Occipital lobe (tissue), 2 donors: ENCODE data around the gene CCL1. TPM values are rescaled to one million over a fixed set of nuclear protein-coding genes. Genes with fewer than 3 reads are reported as not detected.

Experiments used
- DNase-seq: peaks from one replicate; lab custom pipeline; 2025; lab: John Stamatoyannopoulos, UW
- total RNA-seq: library from RNA; depleted of rRNA; stranded (reverse); fragments of >200 nt; gene quantifications from one replicate; pipeline ENCODE4 v1.2.3, GENCODE V29; 2014

Gene CCL1
- total RNA-seq, result 0.47 TPM

DNA sequence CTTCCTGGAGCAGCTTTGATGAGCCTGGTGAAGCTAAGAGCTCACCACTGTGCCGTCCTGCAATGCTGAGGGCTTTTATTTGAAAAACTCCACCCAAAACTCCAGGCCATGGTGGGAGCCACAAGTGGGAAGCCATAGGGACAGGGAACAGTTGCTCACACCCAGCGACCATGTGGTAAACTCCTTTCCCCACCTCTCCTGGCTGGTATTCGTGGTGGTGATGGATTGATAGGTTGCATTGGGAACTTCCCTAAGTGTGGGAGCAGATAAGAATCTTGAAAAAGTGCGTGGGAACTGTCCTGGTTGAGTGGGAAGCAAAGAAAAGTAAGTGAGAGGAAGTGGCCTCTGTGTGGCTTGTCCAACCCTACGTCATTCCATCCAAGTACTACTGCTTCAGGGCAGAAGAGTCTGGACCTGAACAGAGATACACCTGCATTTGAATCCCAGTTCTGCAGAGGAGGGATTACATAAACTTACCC, at the start of gene CCL1:
Gene CCL1 (minus strand): TSS at position 51 of the 479 bp plus-strand sequence. CDS start 72 bp downstream, outside the sequence.
- DNase-seq, result no peak

DNA sequence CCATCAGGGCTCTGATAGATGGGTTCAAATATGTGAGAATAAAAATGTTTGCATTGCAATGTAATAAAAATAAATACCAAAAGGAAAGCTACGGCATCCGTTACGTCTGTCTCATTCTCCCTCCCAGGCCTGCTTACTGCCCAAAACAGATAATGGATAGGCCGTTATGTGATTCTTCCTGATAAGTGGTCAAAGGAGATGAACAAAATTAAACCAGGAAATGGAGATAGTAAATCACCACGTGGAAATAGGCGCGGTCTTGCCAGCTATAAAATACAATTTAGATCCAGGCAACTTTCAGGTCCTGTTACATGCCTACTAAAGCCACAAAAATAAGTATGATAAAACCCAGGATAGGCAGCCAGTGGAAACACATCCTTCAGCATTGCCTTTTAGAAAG, 49.5 kb upstream of the CCL1 start:
- DNase-seq, result no peak

- DNase-seq, result no peak
These were observed 48.8 kb upstream of the CCL1 start for GRCh38 chr17:34411646-34412421.

- no peak for DNase-seq
These were observed 46.3 kb upstream of the CCL1 start for GRCh38 chr17:34409352-34409751.

DNA sequence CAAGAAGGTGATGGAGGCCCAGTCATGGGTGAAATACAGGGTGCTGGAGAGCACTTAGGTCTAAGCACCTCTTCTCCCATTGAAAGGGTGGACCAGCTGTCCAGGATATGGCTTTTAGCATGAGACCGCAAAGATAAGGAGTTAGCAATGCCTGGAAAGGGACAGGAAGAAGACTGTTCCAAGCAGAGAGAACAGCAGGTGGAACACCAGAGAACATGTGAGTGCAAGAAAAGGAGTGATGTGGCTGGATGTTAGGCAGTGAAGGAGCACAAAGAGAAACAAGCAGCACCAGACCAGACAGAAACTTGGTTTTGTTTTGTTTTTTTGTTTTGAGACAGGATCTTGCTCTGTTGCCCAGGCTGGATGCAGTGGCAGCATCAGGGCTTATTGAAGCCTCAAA, 45.4 kb upstream of the CCL1 start:
- no peak for DNase-seq

GRCh38 chr17:34406226-34406625, 43.2 kb upstream of the CCL1 start:
- no peak for DNase-seq

- no peak for DNase-seq
These were observed 40.0 kb upstream of the CCL1 start for GRCh38 chr17:34403006-34403405.

- DNase-seq, result no peak
These were observed 38.1 kb upstream of the CCL1 start for GRCh38 chr17:34401165-34401564.

GRCh38 chr17:34400301-34400931, 37.4 kb upstream of the CCL1 start:
- DNase-seq, result no peak

DNA sequence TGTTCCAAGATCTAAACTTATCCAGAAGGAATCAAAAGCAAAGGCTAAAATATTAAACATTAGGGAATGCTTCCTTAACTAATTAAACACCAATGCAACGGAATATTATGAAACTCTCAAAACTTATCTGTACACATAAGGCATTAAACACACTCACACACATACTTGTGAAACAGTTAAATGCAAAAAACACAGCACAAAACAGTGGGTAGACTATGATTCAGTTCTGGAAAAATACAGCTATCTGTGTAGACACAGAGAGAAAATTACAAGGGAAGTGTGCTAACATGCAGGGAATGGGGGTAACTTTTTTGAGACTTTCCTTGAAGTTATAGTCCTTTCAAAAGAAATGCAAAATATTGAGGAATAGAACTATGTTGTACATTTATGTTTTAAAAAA, 36.7 kb upstream of the CCL1 start:
- no peak for DNase-seq

DNA sequence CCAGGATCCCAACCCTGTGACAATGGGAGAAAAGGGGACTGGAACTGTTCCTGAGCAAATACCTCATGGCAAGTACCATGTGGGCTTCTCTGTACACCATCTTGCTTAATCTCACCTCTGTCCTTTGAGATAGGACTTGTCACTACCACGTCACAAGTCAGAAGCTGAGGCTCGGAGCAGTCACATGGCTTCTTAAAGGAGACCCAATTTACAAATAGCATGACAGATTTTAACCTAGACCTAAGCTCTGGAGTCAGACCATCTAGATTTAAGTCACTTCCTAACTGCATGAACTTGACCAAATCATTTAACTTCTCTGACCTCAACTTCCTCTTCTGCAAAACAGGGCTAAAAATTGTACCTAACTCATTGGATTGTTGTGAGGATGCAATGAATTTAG, 36.0 kb upstream of the CCL1 start:
- no peak for DNase-seq

GRCh38 chr17:34397265-34397664, 34.2 kb upstream of the CCL1 start:
- DNase-seq, result no peak

DNA sequence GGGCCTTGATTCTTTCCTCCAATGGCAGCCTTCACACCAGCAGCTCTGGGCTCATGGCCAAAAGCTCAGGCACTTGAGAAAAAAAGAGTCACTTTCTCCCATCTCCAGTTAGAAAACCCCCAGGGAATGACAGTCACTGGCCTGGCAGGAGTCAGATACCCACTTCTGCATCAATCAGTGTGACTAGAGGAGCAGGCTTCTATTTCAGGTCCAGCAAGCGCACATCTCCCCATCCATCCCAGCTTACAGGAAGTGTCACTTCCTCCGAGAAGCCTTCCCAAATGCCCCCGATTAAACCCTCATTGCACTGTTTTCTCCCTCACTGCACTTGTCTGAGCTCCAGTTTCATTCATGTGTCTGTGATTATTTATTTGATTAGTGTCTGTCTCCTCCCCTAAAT, 30.4 kb upstream of the CCL1 start:
- DNase-seq, result no peak

GRCh38 chr17:34391241-34391640, 28.2 kb upstream of the CCL1 start:
- no peak for DNase-seq

DNA sequence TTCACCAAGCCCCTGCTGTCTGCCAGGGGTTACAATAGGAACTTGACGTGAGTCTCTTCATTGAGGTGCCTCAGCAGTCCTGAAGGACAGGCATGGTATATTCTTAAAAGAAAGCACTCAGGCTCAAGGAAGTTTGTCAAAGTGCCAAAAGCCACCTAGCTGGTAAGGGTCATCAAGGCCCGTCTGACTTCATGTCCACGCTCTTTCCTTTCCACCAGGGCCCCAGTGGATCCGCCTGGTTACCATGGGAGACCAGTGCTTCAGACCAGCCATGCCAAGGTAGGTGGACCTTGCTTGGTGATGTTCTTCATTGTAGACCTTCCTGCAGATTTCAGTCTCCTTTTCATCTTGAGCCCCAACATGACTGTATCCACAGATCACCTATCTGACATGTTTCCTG, 27.6 kb upstream of the CCL1 start:
- no peak for DNase-seq

GRCh38 chr17:34389126-34389750, 26.2 kb upstream of the CCL1 start:
- DNase-seq, result no peak

DNA sequence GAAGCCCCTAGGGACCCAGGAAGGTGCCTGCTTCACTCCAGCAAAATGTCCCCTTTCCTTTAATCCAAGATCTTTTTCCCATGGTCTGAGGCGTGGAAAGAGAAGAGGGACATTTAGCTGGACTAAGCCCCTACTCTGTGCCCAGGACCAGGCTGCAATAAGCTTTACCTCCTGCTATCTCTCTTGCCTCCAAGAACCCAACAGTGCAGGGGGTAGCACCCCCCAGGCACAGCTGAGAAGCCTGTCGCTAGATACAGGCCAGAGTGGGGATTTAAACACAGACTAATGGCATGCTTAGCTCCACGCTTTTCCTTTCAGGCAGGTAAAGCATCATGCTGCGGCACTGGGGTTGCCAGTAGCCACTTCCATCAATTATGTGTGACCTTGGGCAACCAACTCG, 24.5 kb upstream of the CCL1 start:
- no peak for DNase-seq

- DNase-seq, result no peak
These were observed 23.9 kb upstream of the CCL1 start for GRCh38 chr17:34386697-34387550.

- DNase-seq, result no peak
These were observed 23.3 kb upstream of the CCL1 start for GRCh38 chr17:34386343-34386696.

GRCh38 chr17:34384822-34385605, 22.0 kb upstream of the CCL1 start:
- no peak for DNase-seq

GRCh38 chr17:34384271-34384670, 21.2 kb upstream of the CCL1 start:
- no peak for DNase-seq
